GM23248 (cell line): ENCODE results near the gene PTPRE. TPM values are rescaled to one million over a fixed set of nuclear protein-coding genes. Genes with fewer than 3 reads are reported as not detected.

Experiments used
- DNase-seq: peaks from one replicate; pipeline ENCODE4 v3.0.0-alpha.2; 2015
- H2AFZ ChIP-seq: fragments of 200-600 bp; sonication (generic); 2 replicates; pipeline ENCODE4 v1.6.1; 2016; ENCODE audit warnings: antibody characterized with exemption
- H3F3A ChIP-seq: fragments of 200-600 bp; sonication (generic); 2 replicates; pipeline ENCODE4 v1.6.1; 2016; ENCODE audit warnings: mild to moderate bottlenecking, antibody characterized with exemption, mixed run types; ENCODE audit not compliant: insufficient read depth
- H3K27ac ChIP-seq: fragments of 200-600 bp; sonication (generic); 2 replicates; pipeline ENCODE4 v1.5.1; 2016; ENCODE audit warnings: mild to moderate bottlenecking
- H3K27me3 ChIP-seq: fragments of 200-600 bp; sonication (generic); replicated peaks from 2 replicates; pipeline ENCODE4 v1.6.1; 2016; ENCODE audit warnings: mild to moderate bottlenecking; ENCODE audit not compliant: insufficient read depth
- H3K36me3 ChIP-seq: fragments of 200-600 bp; sonication (generic); 2 replicates; pipeline ENCODE4 v1.6.1; 2016; ENCODE audit warnings: low read depth, mild to moderate bottlenecking
- H3K4me1 ChIP-seq: fragments of 200-600 bp; sonication (generic); 2 replicates; pipeline ENCODE4 v1.6.1; 2016; ENCODE audit warnings: mild to moderate bottlenecking; ENCODE audit not compliant: insufficient read depth
- H3K4me2 ChIP-seq: fragments of 200-600 bp; sonication (generic); one replicate; pipeline ENCODE4 v1.6.1; 2016; ENCODE audit warnings: mild to moderate bottlenecking; ENCODE audit not compliant: unreplicated experiment
- H3K4me3 ChIP-seq: fragments of 200-600 bp; sonication (generic); 2 replicates; pipeline ENCODE4 v1.5.1; 2016; ENCODE audit warnings: mild to moderate bottlenecking
- H3K79me2 ChIP-seq: fragments of 200-600 bp; sonication (generic); 2 replicates; pipeline ENCODE4 v1.6.1; 2016; ENCODE audit warnings: mild to moderate bottlenecking; ENCODE audit not compliant: insufficient read depth
- H3K9ac ChIP-seq: fragments of 200-600 bp; sonication (generic); 2 replicates; pipeline ENCODE4 v1.6.1; 2016; ENCODE audit warnings: mild to moderate bottlenecking
- H3K9me2 ChIP-seq: fragments of 200-600 bp; sonication (generic); 2 replicates; pipeline ENCODE4 v1.6.1; 2016; ENCODE audit warnings: mixed run types, mild to moderate bottlenecking, moderate library complexity; ENCODE audit not compliant: insufficient read depth
- H3K9me3 ChIP-seq: fragments of 200-600 bp; sonication (generic); one replicate; pipeline ENCODE4 v1.6.1; 2017; ENCODE audit warnings: low read depth
- H4K20me1 ChIP-seq: fragments of 200-600 bp; sonication (generic); 2 replicates; pipeline ENCODE4 v1.6.0; 2016; ENCODE audit not compliant: insufficient read depth
- EZH2 ChIP-seq: fragments of 200-600 bp; sonication (generic); IDR thresholded peaks from 2 replicates; pipeline ENCODE4 v1.6.1; 2018; ENCODE audit warnings: antibody characterized with exemption, mild to moderate bottlenecking; ENCODE audit not compliant: insufficient read depth, poor library complexity, severe bottlenecking
- EZH2phosphoT487 ChIP-seq: fragments of 200-600 bp; sonication (generic); IDR thresholded peaks from 2 replicates; pipeline ENCODE4 v1.6.1; 2018; ENCODE audit warnings: antibody characterized with exemption, moderate library complexity, mild to moderate bottlenecking, low read depth; ENCODE audit not compliant: insufficient read depth
- WGBS, 2 experiments: methylation state at CpG; one replicate each; pipeline ENCODE4 v1.1.6; 2015 to 2017; ENCODE audit warnings: low lambda C conversion rate in 2 of 2, low coverage in 1 of 2; ENCODE audit errors: missing lambda C conversion rate in 2 of 2; 5-methylcytosine and 5-hydroxymethylcytosine counted together
- in situ Hi-C: fragments of 300-500 bp; cut with MboI; formaldehyde crosslinking; loops from 2 replicates; pipeline ENCODE4 v1.15.0; 2020
- polyA plus RNA-seq: library from polyadenylated mRNA; unstranded; fragments of >200 nt; fragmentation: Nextera tagmentation; extraction: Ambion mirVana; gene quantifications from 2 replicates; pipeline ENCODE4 v1.2.1, GENCODE V29; 2016
- total RNA-seq: library from RNA; depleted of rRNA; stranded (reverse); fragments of >200 nt; shearing (Covaris generic); gene quantifications from 2 replicates; pipeline ENCODE4 v1.2.3, GENCODE V29; 2014

Gene PTPRE
- total and polyA plus RNA-seq, 2 experiments from 2014 or later = 2.7 to 4.7 TPM

GRCh38 chr10:127866276-127867013 is 40.5 kb upstream of the PTPRE start:
- Histone ChIP-seq H3K9me3 (no peaks in the 10 kb centered on the region), H3K9ac (no peak overlapping the region), H4K20me1 (no peaks in the 10 kb centered on the region), H3K9me2 (no peaks in the 10 kb centered on the region), H3K27ac (no peak overlapping the region), H3F3A (no peaks in the 10 kb centered on the region), H3K4me1 (no peaks in the 10 kb centered on the region), H3K4me3 (no peak overlapping the region), H3K79me2 (no peaks in the 10 kb centered on the region), H2AFZ (no peak overlapping the region), H3K27me3 (peaks cover 12% of the 10 kb centered on the region), H3K36me3 (no peaks in the 10 kb centered on the region), H3K4me2 (no peak overlapping the region)
- no peak for DNase-seq
- in situ Hi-C loops = no loop called here
- TF ChIP-seq EZH2 (no peak), EZH2phosphoT487 (no peak)
- 51 to 55% methylated on average over 8 of the region's 8 CpGs for WGBS, 2 experiments

DNA sequence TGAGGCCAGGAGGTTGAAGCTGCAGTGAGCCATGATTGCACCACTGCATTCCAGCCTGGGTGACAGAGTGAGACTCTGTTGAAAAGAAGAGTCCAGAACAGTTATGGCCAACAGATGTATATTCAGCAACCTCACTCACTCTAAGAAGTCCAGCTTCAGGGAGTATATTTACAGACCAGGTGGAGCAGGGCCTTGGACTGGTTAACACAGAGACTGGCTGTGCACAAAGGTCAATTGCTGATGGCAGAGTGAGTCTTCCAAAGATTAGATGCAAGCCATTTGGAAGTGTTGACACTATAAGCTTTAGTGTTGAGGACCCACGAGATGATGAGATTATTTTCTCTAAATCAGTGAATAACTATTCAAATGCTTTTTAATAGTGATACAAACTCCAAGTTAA is 39.1 kb upstream of the PTPRE start:
- Histone ChIP-seq H3K9ac (no peak overlapping the region), H3K9me3 (no peaks in the 10 kb centered on the region), H3K4me3 (no peak overlapping the region), H3K27ac (no peak overlapping the region), H4K20me1 (no peaks in the 10 kb centered on the region), H3K4me2 (no peak overlapping the region), H3K27me3 (peaks cover 12% of the 10 kb centered on the region), H3K4me1 (no peaks in the 10 kb centered on the region), H3K79me2 (no peaks in the 10 kb centered on the region), H2AFZ (no peak overlapping the region), H3F3A (no peaks in the 10 kb centered on the region), H3K36me3 (no peaks in the 10 kb centered on the region), H3K9me2 (no peaks in the 10 kb centered on the region)
- TF ChIP-seq EZH2phosphoT487 (no peak), EZH2 (no peak)
- 10 to 18% methylated on average over 1 of the region's 1 CpG for WGBS, 2 experiments
- in situ Hi-C loops = no loop called here
- no peak for DNase-seq

DNA sequence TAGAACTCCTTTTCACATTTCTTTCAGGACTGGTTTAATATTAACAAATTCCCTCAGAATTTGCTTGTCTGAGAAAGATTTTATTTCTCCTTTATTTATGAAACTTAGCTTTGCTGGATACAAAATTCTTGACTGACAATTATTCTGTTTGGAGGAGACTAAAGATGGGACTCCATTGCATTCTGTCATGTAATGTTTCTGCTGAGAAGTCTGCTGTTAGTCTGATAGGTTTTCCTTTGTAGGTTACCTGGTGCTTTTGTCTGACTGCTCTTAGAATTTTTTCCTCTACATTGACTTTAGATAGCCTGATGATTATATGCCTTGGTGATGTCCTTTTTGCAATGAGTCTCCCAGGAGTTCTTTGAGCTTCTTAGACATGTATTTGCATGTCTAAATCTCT is 37.6 kb upstream of the PTPRE start:
- H4K20me1 ChIP-seq = no peaks in the 10 kb centered on the region
- no peak overlapping the region for H3K4me3 ChIP-seq

DNA sequence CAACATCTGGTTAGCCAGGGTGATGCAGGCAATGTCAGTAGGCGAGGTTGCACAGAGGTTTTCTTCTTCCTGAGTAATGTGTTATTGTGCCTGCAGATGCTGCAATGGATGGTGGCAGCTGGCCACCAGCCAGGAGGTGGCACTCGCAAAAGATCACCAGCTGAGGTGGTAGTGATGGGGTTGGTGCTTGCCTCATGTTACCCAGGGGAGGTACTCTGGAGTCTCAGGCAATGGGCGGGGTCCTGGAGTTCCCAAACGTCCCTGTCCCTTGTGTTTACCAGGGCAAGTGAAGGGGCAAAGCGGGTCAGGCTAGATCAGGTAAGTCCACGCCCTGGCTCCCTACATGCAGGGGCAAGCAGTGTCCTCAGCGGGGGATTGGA is 35.3 kb upstream of the PTPRE start:
- Histone ChIP-seq H2AFZ (no peak overlapping the region), H3K4me3 (no peak overlapping the region), H4K20me1 (no peaks in the 10 kb centered on the region), H3F3A (no peaks in the 10 kb centered on the region), H3K27ac (no peak overlapping the region), H3K9me3 (no peaks in the 10 kb centered on the region), H3K27me3 (peaks cover 19% of the 10 kb centered on the region; the same call in 1 of the 2 replicates), H3K9me2 (no peaks in the 10 kb centered on the region), H3K9ac (no peak overlapping the region), H3K79me2 (no peaks in the 10 kb centered on the region), H3K4me1 (no peaks in the 10 kb centered on the region), H3K36me3 (no peaks in the 10 kb centered on the region), H3K4me2 (no peak overlapping the region)
- TF ChIP-seq EZH2phosphoT487 = no peak
- no peak for TF ChIP-seq EZH2
- in situ Hi-C loops = no loop called here
- no peak for DNase-seq
- 25 to 28% methylated on average over 7 of the region's 7 CpGs for WGBS, 2 experiments

More for the DNA sequence above, 37.6 kb upstream of the PTPRE start:
- Histone ChIP-seq H3F3A (no peaks in the 10 kb centered on the region), H3K27ac (no peak overlapping the region), H3K4me2 (no peak overlapping the region), H3K9me3 (no peaks in the 10 kb centered on the region), H3K9ac (no peak overlapping the region), H3K36me3 (no peaks in the 10 kb centered on the region), H3K9me2 (no peaks in the 10 kb centered on the region), H3K4me1 (no peaks in the 10 kb centered on the region), H3K27me3 (peaks cover 12% of the 10 kb centered on the region), H2AFZ (no peak overlapping the region), H3K79me2 (no peaks in the 10 kb centered on the region)
- in situ Hi-C loops = no loop called here
- TF ChIP-seq EZH2phosphoT487 (no peak), EZH2 (no peak)
- no peak for DNase-seq
